GM19240 (cell line): Measurements from ENCODE around the gene MAP3K2.
A peak's percentile ranks its signal among the peaks of the same experiment; 100 is the strongest.

ENCODE experiments used
- DNase-seq: peaks from one replicate; pipeline ENCODE4 v3.0.0; 2011; ENCODE audit warnings: low spot score; ENCODE audit not compliant: insufficient read length

MAP3K2 gene

GRCh38 chr2:127293748-127294562 is 93.8 kb downstream of the MAP3K2 start, which contains the start of gene ERCC3:
ERCC3 (minus strand) TSS chr2:127294144; CDS start chr2:127294081, 63 bp downstream.
- DNase-seq: peak; percentile 79

GRCh38 chr2:127293386-127293747 is 94.4 kb downstream of the MAP3K2 start:
- no peak for DNase-seq

GRCh38 chr2:127288274-127288673 is 99.5 kb downstream of the MAP3K2 start:
- DNase-seq: no peak

GRCh38 chr2:127283275-127283674 is 104.5 kb downstream of the MAP3K2 start:
- DNase-seq: no peak

GRCh38 chr2:127280693-127281092 is 107.1 kb downstream of the MAP3K2 start:
- DNase-seq: no peak

GRCh38 chr2:127279781-127280180 is 108.0 kb downstream of the MAP3K2 start:
- no peak for DNase-seq

- no peak for DNase-seq
Measured at GRCh38 chr2:127278959-127279358, 108.8 kb downstream of the MAP3K2 start.

GRCh38 chr2:127277028-127277427 is 110.7 kb downstream of the MAP3K2 start:
- no peak for DNase-seq

- no peak for DNase-seq
Measured at GRCh38 chr2:127275789-127276188, 112.0 kb downstream of the MAP3K2 start.

- DNase-seq: no peak
Measured at GRCh38 chr2:127275356-127275755, 112.4 kb downstream of the MAP3K2 start.

GRCh38 chr2:127270663-127271062 is 117.1 kb downstream of the MAP3K2 start:
- DNase-seq: no peak

- no peak for DNase-seq
Measured at GRCh38 chr2:127261804-127262406, 125.9 kb downstream of the MAP3K2 start.

GRCh38 chr2:127259355-127259754 is 128.4 kb downstream of the MAP3K2 start:
- DNase-seq: no peak

- no peak for DNase-seq
Measured at GRCh38 chr2:127256866-127257265, 130.9 kb downstream of the MAP3K2 start.

- DNase-seq: no peak
Measured at GRCh38 chr2:127256381-127256780, 131.4 kb downstream of the MAP3K2 start.

GRCh38 chr2:127255721-127256120 is 132.1 kb downstream of the MAP3K2 start:
- no peak for DNase-seq

- DNase-seq: no peak
Measured at GRCh38 chr2:127255146-127255545, 132.6 kb downstream of the MAP3K2 start.

GRCh38 chr2:127254386-127254981 is 133.3 kb downstream of the MAP3K2 start:
- no peak for DNase-seq
